ENCODE measurements around the gene CD99. TPM values are rescaled to one million over a fixed set of nuclear protein-coding genes. Genes with fewer than 3 reads are reported as not detected.
"Not testable (repeated sequence)": the region's sequence is repeated elsewhere in the genome, so short reads cannot be mapped to it uniquely, and the experiment has no call there.

The CD99 gene
- total RNA-seq, 1 donor: 455 TPM

- H3K4me3 ChIP-seq (ENCODE audit: insufficient read depth, low read length): no peak overlapping the region
- no peak overlapping the region for H2AFZ ChIP-seq (ENCODE audit: low read length)
- no peak for DNase-seq (ENCODE audit: insufficient read length, low spot score, missing footprints)
- no peaks in the 10 kb centered on the region for H3K4me1 ChIP-seq (ENCODE audit: insufficient read depth, low read length)
- no peak for TF ChIP-seq CTCF (IDR thresholded peaks at IDR 0.05; ENCODE audit: extremely low read depth, low read depth, low read length)
- H3K9me3 ChIP-seq (ENCODE audit: low read depth, low read length): no peaks in the 10 kb centered on the region
- peaks cover 55% of the 10 kb centered on the region for H3K36me3 ChIP-seq (ENCODE audit: insufficient read depth, low read length)
- peaks cover 20% of the 10 kb centered on the region for H4K20me1 ChIP-seq (ENCODE audit: insufficient read depth, low read length)
- peaks cover 37% of the 10 kb centered on the region for H3K79me2 ChIP-seq (ENCODE audit: insufficient read depth, low read length)
- H3K27ac ChIP-seq (ENCODE audit: low read depth, low read length): no peak overlapping the region
- no peak overlapping the region for H3K4me2 ChIP-seq (ENCODE audit: insufficient read depth, low read length)
- no peaks in the 10 kb centered on the region for H3K27me3 ChIP-seq (ENCODE audit: insufficient read depth, low read length)
Measured at GRCh38 chrX:2717312-2717711, 26.2 kb downstream of the CD99 start.

- H3K9me3 ChIP-seq (ENCODE audit: low read depth, low read length): no peaks in the 10 kb centered on the region
- no peak for DNase-seq (ENCODE audit: insufficient read length, low spot score, missing footprints)
- no peaks in the 10 kb centered on the region for H3K27me3 ChIP-seq (ENCODE audit: insufficient read depth, low read length)
- TF ChIP-seq CTCF (IDR thresholded peaks at IDR 0.05; ENCODE audit: extremely low read depth, low read depth, low read length): no peak
- H4K20me1 ChIP-seq (ENCODE audit: insufficient read depth, low read length): peaks cover 5% of the 10 kb centered on the region
- H3K79me2 ChIP-seq (ENCODE audit: insufficient read depth, low read length): peaks cover 22% of the 10 kb centered on the region
- no peaks in the 10 kb centered on the region for H3K4me1 ChIP-seq (ENCODE audit: insufficient read depth, low read length)
- no peak overlapping the region for H3K4me2 ChIP-seq (ENCODE audit: insufficient read depth, low read length)
- H3K36me3 ChIP-seq (ENCODE audit: insufficient read depth, low read length): peaks cover 58% of the 10 kb centered on the region
- H3K4me3 ChIP-seq (ENCODE audit: insufficient read depth, low read length): no peak overlapping the region
- no peak overlapping the region for H3K27ac ChIP-seq (ENCODE audit: low read depth, low read length)
- no peak overlapping the region for H2AFZ ChIP-seq (ENCODE audit: low read length)
Measured at GRCh38 chrX:2718821-2719220, 27.7 kb downstream of the CD99 start.

- no peak for TF ChIP-seq CTCF (IDR thresholded peaks at IDR 0.05; ENCODE audit: extremely low read depth, low read depth, low read length)
- no peaks in the 10 kb centered on the region for H3K9me3 ChIP-seq (ENCODE audit: low read depth, low read length)
- H3K4me2 ChIP-seq (ENCODE audit: insufficient read depth, low read length): no peak overlapping the region
- H3K27ac ChIP-seq (ENCODE audit: low read depth, low read length): no peak overlapping the region
- H3K79me2 ChIP-seq (ENCODE audit: insufficient read depth, low read length): peaks cover 13% of the 10 kb centered on the region
- H3K27me3 ChIP-seq (ENCODE audit: insufficient read depth, low read length): no peaks in the 10 kb centered on the region
- no peaks in the 10 kb centered on the region for H4K20me1 ChIP-seq (ENCODE audit: insufficient read depth, low read length)
- H3K4me1 ChIP-seq (ENCODE audit: insufficient read depth, low read length): no peaks in the 10 kb centered on the region
- DNase-seq (ENCODE audit: insufficient read length, low spot score, missing footprints): no peak
- H3K4me3 ChIP-seq (ENCODE audit: insufficient read depth, low read length): no peak overlapping the region
- H3K36me3 ChIP-seq (ENCODE audit: insufficient read depth, low read length): peaks cover 57% of the 10 kb centered on the region
- H2AFZ ChIP-seq (ENCODE audit: low read length): no peak overlapping the region
Measured at GRCh38 chrX:2719774-2720447, 28.8 kb downstream of the CD99 start.

GRCh38 chrX:2723286-2723879 lies 32.3 kb downstream of the CD99 start:
- Histone ChIP-seq H3K9me3 (ENCODE audit: low read depth, low read length) (no peaks in the 10 kb centered on the region), H3K79me2 (ENCODE audit: insufficient read depth, low read length) (peaks cover 3% of the 10 kb centered on the region), H3K27me3 (ENCODE audit: insufficient read depth, low read length) (no peaks in the 10 kb centered on the region), H3K4me1 (ENCODE audit: insufficient read depth, low read length) (no peaks in the 10 kb centered on the region), H3K4me3 (ENCODE audit: insufficient read depth, low read length) (no peak overlapping the region), H4K20me1 (ENCODE audit: insufficient read depth, low read length) (no peaks in the 10 kb centered on the region), H3K27ac (ENCODE audit: low read depth, low read length) (no peak overlapping the region), H2AFZ (ENCODE audit: low read length) (no peak overlapping the region), H3K36me3 (ENCODE audit: insufficient read depth, low read length) (peaks cover 62% of the 10 kb centered on the region), H3K4me2 (ENCODE audit: insufficient read depth, low read length) (no peak overlapping the region)
- no peak for DNase-seq (ENCODE audit: insufficient read length, low spot score, missing footprints)
- no peak for TF ChIP-seq CTCF (IDR thresholded peaks at IDR 0.05; ENCODE audit: extremely low read depth, low read depth, low read length)

GRCh38 chrX:2727264-2727663 lies 36.2 kb downstream of the CD99 start:
- H3K36me3 ChIP-seq (ENCODE audit: insufficient read depth, low read length): peaks cover 63% of the 10 kb centered on the region

More at GRCh38 chrX:2727264-2727663, 36.2 kb downstream of the CD99 start:
- H3K27ac ChIP-seq (ENCODE audit: low read depth, low read length); H3K27me3 ChIP-seq (ENCODE audit: insufficient read depth, low read length); H4K20me1 ChIP-seq (ENCODE audit: insufficient read depth, low read length); H3K79me2 ChIP-seq (ENCODE audit: insufficient read depth, low read length); DNase-seq (ENCODE audit: insufficient read length, low spot score, missing footprints); H2AFZ ChIP-seq (ENCODE audit: low read length); H3K4me3 ChIP-seq (ENCODE audit: insufficient read depth, low read length); H3K4me1 ChIP-seq (ENCODE audit: insufficient read depth, low read length); H3K9me3 ChIP-seq (ENCODE audit: low read depth, low read length); H3K4me2 ChIP-seq (ENCODE audit: insufficient read depth, low read length): not testable (repeated sequence)

Measured in osteoblast (primary cell).